ENCODE results near the gene RPL27A.

DNA sequence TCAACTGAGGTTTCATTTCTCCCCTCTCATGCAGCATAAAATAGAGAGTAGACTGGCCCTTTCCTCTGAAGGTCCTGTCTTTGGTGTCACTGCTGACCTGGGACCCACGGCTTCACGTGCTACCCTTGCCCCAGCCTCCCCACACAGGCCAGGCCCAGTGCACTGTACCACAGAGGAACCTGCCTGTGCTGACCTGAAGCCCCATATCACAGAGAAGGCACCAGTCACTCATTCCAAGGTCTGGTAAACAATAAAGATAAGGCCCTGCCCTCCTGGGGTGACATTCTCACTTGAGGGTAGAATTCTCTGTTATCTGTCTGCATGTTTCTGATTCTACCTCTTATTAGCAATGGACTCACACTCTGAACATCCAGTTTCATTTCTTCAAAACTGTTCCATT lies 51.3 kb downstream of the RPL27A start:
- TF ChIP-seq, protein P1, sequence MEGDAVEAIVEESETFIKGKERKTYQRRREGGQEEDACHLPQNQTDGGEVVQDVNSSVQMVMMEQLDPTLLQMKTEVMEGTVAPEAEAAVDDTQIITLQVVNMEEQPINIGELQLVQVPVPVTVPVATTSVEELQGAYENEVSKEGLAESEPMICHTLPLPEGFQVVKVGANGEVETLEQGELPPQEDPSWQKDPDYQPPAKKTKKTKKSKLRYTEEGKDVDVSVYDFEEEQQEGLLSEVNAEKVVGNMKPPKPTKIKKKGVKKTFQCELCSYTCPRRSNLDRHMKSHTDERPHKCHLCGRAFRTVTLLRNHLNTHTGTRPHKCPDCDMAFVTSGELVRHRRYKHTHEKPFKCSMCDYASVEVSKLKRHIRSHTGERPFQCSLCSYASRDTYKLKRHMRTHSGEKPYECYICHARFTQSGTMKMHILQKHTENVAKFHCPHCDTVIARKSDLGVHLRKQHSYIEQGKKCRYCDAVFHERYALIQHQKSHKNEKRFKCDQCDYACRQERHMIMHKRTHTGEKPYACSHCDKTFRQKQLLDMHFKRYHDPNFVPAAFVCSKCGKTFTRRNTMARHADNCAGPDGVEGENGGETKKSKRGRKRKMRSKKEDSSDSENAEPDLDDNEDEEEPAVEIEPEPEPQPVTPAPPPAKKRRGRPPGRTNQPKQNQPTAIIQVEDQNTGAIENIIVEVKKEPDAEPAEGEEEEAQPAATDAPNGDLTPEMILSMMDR (IDR thresholded peaks at IDR 0.05), result no peak
- TF ChIP-seq EP300 (IDR thresholded peaks at IDR 0.05) (no peak), POLR2A (IDR thresholded peaks at IDR 0.05) (no peak)
